ENCODE measurements around the gene BRSK1.

BRSK1 gene

DNA sequence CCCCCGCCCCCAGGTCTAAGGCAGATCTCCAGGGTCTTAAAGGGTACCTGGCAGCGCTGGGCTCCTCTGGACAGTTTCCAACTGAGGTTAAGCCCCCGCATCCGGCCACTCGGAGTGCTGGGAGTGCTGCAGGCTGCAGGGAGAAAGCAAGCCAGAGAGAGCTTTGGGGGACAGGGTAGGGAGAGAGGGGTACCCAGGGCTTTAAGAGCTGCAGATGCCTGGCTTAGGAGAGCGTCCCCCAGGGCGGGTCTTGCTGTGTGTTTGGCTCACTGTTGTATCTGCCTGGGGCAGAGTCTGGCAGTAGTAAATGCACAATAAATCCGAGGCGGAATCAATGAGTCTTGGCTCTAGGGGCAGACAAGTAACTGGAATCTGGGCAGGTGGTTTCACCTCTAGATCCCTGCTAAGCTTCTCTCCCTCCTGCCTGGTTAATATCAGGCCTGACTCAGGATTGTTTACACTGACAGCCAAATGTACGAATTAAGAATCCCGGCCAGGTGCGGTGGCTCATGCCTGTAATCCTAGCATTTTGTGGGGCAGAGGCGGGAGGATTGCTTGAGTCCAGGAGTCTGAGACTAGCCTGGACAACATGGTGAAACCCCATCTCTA lies 71.5 kb downstream of the BRSK1 start:
- DNase-seq = no peak

- DNase-seq = no peak
Measured at GRCh38 chr19:55358493-55358892, 74.7 kb downstream of the BRSK1 start.

- no peak for DNase-seq
Measured at GRCh38 chr19:55358943-55359908, 75.4 kb downstream of the BRSK1 start.

- no peak for DNase-seq
Measured at GRCh38 chr19:55360902-55361301, 77.1 kb downstream of the BRSK1 start.

All from NCI-H1092 (cell line).